ENCODE measurements around the gene LDLRAD3.

The LDLRAD3 gene

DNA sequence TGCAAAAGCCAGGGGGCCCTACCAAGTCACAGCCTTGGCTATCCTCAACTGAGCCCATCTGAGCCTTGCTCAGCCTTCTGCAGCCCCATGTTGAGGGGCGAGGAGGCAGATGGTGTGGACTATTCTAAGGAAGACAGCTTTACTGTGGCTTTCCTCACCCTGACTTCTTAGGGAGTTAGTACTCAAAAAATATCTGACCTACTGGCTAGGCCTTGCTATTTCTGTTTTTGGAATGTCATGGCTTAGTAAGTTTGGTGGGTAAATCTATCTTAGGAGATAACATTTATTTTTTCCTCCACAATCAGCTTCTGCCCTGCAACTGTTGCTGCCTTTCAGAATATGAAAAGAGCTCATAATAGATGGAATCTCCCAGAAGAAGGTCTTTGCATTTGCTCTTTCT is 80.9 kb downstream of the LDLRAD3 start:
- Histone ChIP-seq H3K27me3 (ENCODE audit: control insufficient read depth, insufficient read depth, low read length) (no peaks in the 10 kb centered on the region), H3K36me3 (ENCODE audit: control insufficient read depth, insufficient read depth, low read length) (no peaks in the 10 kb centered on the region), H3K9me3 (ENCODE audit: control insufficient read depth, low read length) (no peaks in the 10 kb centered on the region), H3K4me2 (ENCODE audit: low read length) (no peak overlapping the region), H3K79me2 (no peaks in the 10 kb centered on the region), H2AFZ (no peak overlapping the region), H3K27ac (no peak overlapping the region), H3K4me3 (ENCODE audit: low read depth, low read length) (no peak overlapping the region), H3K9ac (no peak overlapping the region), H3K4me1 (no peaks in the 10 kb centered on the region)
- TF ChIP-seq CTCF (IDR thresholded peaks at IDR 0.05) = no peak

DNA sequence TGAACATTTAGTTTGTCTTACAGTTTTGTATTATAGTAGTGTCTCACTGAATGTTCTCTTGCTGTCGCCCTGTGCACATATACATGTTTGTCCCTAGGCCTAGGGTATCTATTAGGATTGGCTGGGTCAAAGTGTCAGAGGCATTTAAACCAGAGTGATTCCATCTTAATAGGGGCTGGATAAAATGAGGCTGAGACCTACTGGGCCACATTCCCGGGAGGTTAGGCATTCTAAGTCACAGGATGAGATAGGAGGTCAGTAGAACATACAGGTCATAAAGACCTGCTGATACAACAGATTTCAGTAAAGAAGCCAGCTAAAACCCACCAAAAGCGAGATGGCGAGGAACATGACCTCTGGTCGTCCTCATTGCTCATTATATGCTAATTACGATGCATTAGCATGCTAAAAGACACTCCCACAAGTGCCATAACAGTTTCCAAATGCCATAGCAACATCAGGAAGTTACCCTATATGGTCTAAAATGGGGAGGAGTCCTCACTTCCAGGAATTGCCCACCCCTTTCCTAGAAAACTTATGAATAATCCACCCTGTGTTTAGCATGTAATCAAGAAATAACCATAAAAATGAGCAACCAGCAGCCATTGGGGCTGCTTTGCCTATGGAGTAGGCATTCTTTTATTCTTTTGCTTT is 82.6 kb downstream of the LDLRAD3 start:
- H3K36me3 ChIP-seq (ENCODE audit: control insufficient read depth, insufficient read depth, low read length) = no peaks in the 10 kb centered on the region
- no peak overlapping the region for H3K9ac ChIP-seq
- H3K4me2 ChIP-seq (ENCODE audit: low read length) = no peak overlapping the region
- no peaks in the 10 kb centered on the region for H3K27me3 ChIP-seq (ENCODE audit: control insufficient read depth, insufficient read depth, low read length)
- no peaks in the 10 kb centered on the region for H3K4me1 ChIP-seq
- H3K4me3 ChIP-seq (ENCODE audit: low read depth, low read length) = no peak overlapping the region
- TF ChIP-seq CTCF (IDR thresholded peaks at IDR 0.05) = no peak
- H3K27ac ChIP-seq = no peak overlapping the region
- H2AFZ ChIP-seq = no peak overlapping the region
- H3K79me2 ChIP-seq = no peaks in the 10 kb centered on the region
- no peaks in the 10 kb centered on the region for H3K9me3 ChIP-seq (ENCODE audit: control insufficient read depth, low read length)

DNA sequence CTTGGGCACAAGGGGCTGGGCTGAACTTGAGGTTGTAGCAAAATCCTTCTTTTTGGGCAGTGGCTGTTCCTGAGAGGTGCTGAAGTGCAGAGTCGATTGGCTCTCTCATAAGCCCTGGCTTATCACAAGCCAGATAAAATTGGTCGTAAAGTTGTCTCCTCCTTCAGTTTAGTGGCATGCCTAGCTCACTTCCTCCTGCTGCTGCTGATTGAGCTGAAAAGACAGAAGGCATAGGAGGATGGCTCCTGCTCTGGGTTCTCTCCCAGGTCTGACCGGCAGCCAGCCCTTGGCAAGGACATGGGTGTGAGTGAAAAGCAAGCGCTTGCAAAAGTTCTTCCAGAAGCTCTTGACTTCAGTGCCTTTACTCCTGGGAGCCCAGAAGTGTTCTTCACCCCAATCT is 83.9 kb downstream of the LDLRAD3 start:
- Histone ChIP-seq H3K79me2 (no peaks in the 10 kb centered on the region), H3K27me3 (ENCODE audit: control insufficient read depth, insufficient read depth, low read length) (no peaks in the 10 kb centered on the region), H3K9me3 (ENCODE audit: control insufficient read depth, low read length) (no peaks in the 10 kb centered on the region), H3K9ac (no peak overlapping the region), H3K4me1 (no peaks in the 10 kb centered on the region), H3K4me2 (ENCODE audit: low read length) (no peak overlapping the region), H3K36me3 (ENCODE audit: control insufficient read depth, insufficient read depth, low read length) (no peaks in the 10 kb centered on the region), H3K4me3 (ENCODE audit: low read depth, low read length) (no peak overlapping the region), H3K27ac (no peak overlapping the region), H2AFZ (no peak overlapping the region)
- TF ChIP-seq CTCF (IDR thresholded peaks at IDR 0.05) = no peak

- Histone ChIP-seq H3K36me3 (ENCODE audit: control insufficient read depth, insufficient read depth, low read length) (no peaks in the 10 kb centered on the region), H2AFZ (no peak overlapping the region), H3K4me2 (ENCODE audit: low read length) (no peak overlapping the region), H3K4me1 (no peaks in the 10 kb centered on the region), H3K79me2 (no peaks in the 10 kb centered on the region), H3K27ac (no peak overlapping the region), H3K4me3 (ENCODE audit: low read depth, low read length) (no peak overlapping the region), H3K27me3 (ENCODE audit: control insufficient read depth, insufficient read depth, low read length) (no peaks in the 10 kb centered on the region), H3K9ac (no peak overlapping the region), H3K9me3 (ENCODE audit: control insufficient read depth, low read length) (no peaks in the 10 kb centered on the region)
- no peak for TF ChIP-seq CTCF (IDR thresholded peaks at IDR 0.05)
Measured at GRCh38 chr11:36029616-36030015, 85.8 kb downstream of the LDLRAD3 start.

DNA sequence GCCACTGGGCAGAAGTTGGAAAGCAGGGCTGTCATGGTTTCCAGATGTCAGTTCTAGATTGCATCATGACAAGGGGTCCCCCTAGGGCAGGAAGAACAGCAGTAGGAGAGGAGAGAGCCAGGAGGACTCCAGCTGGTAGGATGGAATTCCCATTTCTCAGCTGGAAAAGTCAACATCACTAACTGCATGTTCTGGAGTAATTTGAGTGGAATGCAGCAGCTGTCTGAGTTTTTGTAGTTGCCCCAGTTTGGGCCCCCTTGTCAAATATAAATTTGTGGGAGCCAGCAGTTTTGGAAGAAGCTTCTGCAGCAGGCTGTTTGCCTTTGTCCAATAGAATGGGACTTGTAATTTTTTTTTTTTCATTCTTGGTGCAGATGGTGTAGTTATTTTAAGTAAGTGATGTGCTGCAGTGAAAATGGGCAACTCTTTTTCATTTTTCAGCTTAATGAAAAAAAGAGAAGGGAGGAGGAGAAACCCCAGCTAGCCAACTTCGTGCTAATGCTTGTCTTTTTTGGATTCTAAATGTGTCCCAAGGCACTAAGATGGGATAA is 86.9 kb downstream of the LDLRAD3 start:
- no peak overlapping the region for H3K9ac ChIP-seq
- H3K4me3 ChIP-seq (ENCODE audit: low read depth, low read length) = no peak overlapping the region
- no peak overlapping the region for H2AFZ ChIP-seq
- H3K4me2 ChIP-seq (ENCODE audit: low read length) = no peak overlapping the region
- H3K27ac ChIP-seq = no peak overlapping the region
- no peaks in the 10 kb centered on the region for H3K27me3 ChIP-seq (ENCODE audit: control insufficient read depth, insufficient read depth, low read length)
- TF ChIP-seq CTCF (IDR thresholded peaks at IDR 0.05) = no peak
- no peaks in the 10 kb centered on the region for H3K9me3 ChIP-seq (ENCODE audit: control insufficient read depth, low read length)
- H3K36me3 ChIP-seq (ENCODE audit: control insufficient read depth, insufficient read depth, low read length) = no peaks in the 10 kb centered on the region
- no peaks in the 10 kb centered on the region for H3K4me1 ChIP-seq
- H3K79me2 ChIP-seq = no peaks in the 10 kb centered on the region
